ENCODE measurements around the gene DTD1.

Gene DTD1

GRCh38 chr20:18614244-18614643, 26.4 kb downstream of the DTD1 start:
- DNase-seq (ENCODE audit: low read depth in 2 of 2, low spot score in 1 of 2), result no peak

GRCh38 chr20:18615020-18615650, 27.3 kb downstream of the DTD1 start:
- no peak for DNase-seq (ENCODE audit: low read depth in 2 of 2, low spot score in 1 of 2)

GRCh38 chr20:18621004-18621403, 33.1 kb downstream of the DTD1 start:
- no peak for DNase-seq (ENCODE audit: low read depth in 2 of 2, low spot score in 1 of 2)

- DNase-seq (ENCODE audit: low read depth in 2 of 2, low spot score in 1 of 2), result no peak
Observed at GRCh38 chr20:18623156-18623910, 35.5 kb downstream of the DTD1 start.

GRCh38 chr20:18624948-18625347, 37.1 kb downstream of the DTD1 start:
- no peak for DNase-seq (ENCODE audit: low read depth in 2 of 2, low spot score in 1 of 2)

- no peak for DNase-seq (ENCODE audit: low read depth in 2 of 2, low spot score in 1 of 2)
Observed at GRCh38 chr20:18625907-18626655, 38.2 kb downstream of the DTD1 start.

- DNase-seq (ENCODE audit: low read depth in 2 of 2, low spot score in 1 of 2), result no peak
Observed at GRCh38 chr20:18628330-18628920, 40.6 kb downstream of the DTD1 start.

GRCh38 chr20:18632196-18632789, 44.4 kb downstream of the DTD1 start:
- DNase-seq (ENCODE audit: low read depth in 2 of 2, low spot score in 1 of 2), result peak in 1 of 2 donors; percentile 1

- DNase-seq (ENCODE audit: low read depth in 2 of 2, low spot score in 1 of 2), result no peak
Observed at GRCh38 chr20:18633411-18633810, 45.6 kb downstream of the DTD1 start.

- DNase-seq (ENCODE audit: low read depth in 2 of 2, low spot score in 1 of 2), result no peak
Observed at GRCh38 chr20:18634501-18634900, 46.6 kb downstream of the DTD1 start.

- no peak for DNase-seq (ENCODE audit: low read depth in 2 of 2, low spot score in 1 of 2)
Observed at GRCh38 chr20:18635380-18635779, 47.5 kb downstream of the DTD1 start.

- no peak for DNase-seq (ENCODE audit: low read depth in 2 of 2, low spot score in 1 of 2)
Observed at GRCh38 chr20:18637224-18637623, 49.4 kb downstream of the DTD1 start.

- DNase-seq (ENCODE audit: low read depth in 2 of 2, low spot score in 1 of 2), result no peak
Observed at GRCh38 chr20:18638768-18639167, 50.9 kb downstream of the DTD1 start.

GRCh38 chr20:18639501-18639979, 51.7 kb downstream of the DTD1 start:
- no peak for DNase-seq (ENCODE audit: low read depth in 2 of 2, low spot score in 1 of 2)

- DNase-seq (ENCODE audit: low read depth in 2 of 2, low spot score in 1 of 2), result no peak
Observed at GRCh38 chr20:18645196-18645745, 57.4 kb downstream of the DTD1 start.

- no peak for DNase-seq (ENCODE audit: low read depth in 2 of 2, low spot score in 1 of 2)
Observed at GRCh38 chr20:18645851-18646250, 58.0 kb downstream of the DTD1 start.

GRCh38 chr20:18647777-18648176, 59.9 kb downstream of the DTD1 start:
- no peak for DNase-seq (ENCODE audit: low read depth in 2 of 2, low spot score in 1 of 2)

- DNase-seq (ENCODE audit: low read depth in 2 of 2, low spot score in 1 of 2), result no peak
Observed at GRCh38 chr20:18650224-18650623, 62.4 kb downstream of the DTD1 start.

- no peak for DNase-seq (ENCODE audit: low read depth in 2 of 2, low spot score in 1 of 2)
Observed at GRCh38 chr20:18653736-18654447, 66.0 kb downstream of the DTD1 start.

- DNase-seq (ENCODE audit: low read depth in 2 of 2, low spot score in 1 of 2), result no peak
Observed at GRCh38 chr20:18654448-18654773, 66.6 kb downstream of the DTD1 start.
